Measurements from ENCODE around the gene ZNF580.

ZNF580 gene

GRCh38 chr19:55640577-55641425 lies at the start of gene ZNF580:
Gene ZNF580, plus strand, starts transcription at chr19:55641002. Its CDS starts 1,507 bp downstream, at chr19:55642509.
- DNase-seq: peak; percentile 57 to 68

- no peak for DNase-seq
Observed at GRCh38 chr19:55591555-55591954, 49.2 kb upstream of the ZNF580 start.

GRCh38 chr19:55592391-55593090 lies 48.3 kb upstream of the ZNF580 start:
- no peak for DNase-seq

GRCh38 chr19:55593096-55593772 lies 47.6 kb upstream of the ZNF580 start:
- no peak for DNase-seq

GRCh38 chr19:55594996-55595545 lies 45.7 kb upstream of the ZNF580 start:
- DNase-seq: no peak

- DNase-seq: no peak
Observed at GRCh38 chr19:55596304-55596703, 44.5 kb upstream of the ZNF580 start.

GRCh38 chr19:55597501-55597921 lies 43.3 kb upstream of the ZNF580 start:
- no peak for DNase-seq

- DNase-seq: no peak
Observed at GRCh38 chr19:55598034-55598433, 42.8 kb upstream of the ZNF580 start.

GRCh38 chr19:55598719-55599467 lies 41.9 kb upstream of the ZNF580 start:
- peak; percentile 92 to 95 for DNase-seq

- DNase-seq: peak; percentile 97 to 98
Observed at GRCh38 chr19:55599468-55599841, 41.3 kb upstream of the ZNF580 start, which contains the start of gene FIZ1. Gene FIZ1, minus strand, starts transcription at chr19:55599517. Its CDS starts 1,652 bp downstream, at chr19:55597865.

GRCh38 chr19:55599842-55600661 lies 40.8 kb upstream of the ZNF580 start, which contains the start of gene ZNF524:
Gene ZNF524, plus strand, starts transcription at chr19:55600288. Its CDS starts 1,825 bp downstream, at chr19:55602113.
- DNase-seq: peak; percentile 88 to 89

GRCh38 chr19:55600662-55601028 lies 40.2 kb upstream of the ZNF580 start:
- DNase-seq: no peak

- no peak for DNase-seq
Observed at GRCh38 chr19:55601084-55601483, 39.7 kb upstream of the ZNF580 start.

GRCh38 chr19:55602104-55603001 lies 38.4 kb upstream of the ZNF580 start:
- no peak for DNase-seq

- no peak for DNase-seq
Observed at GRCh38 chr19:55603115-55603514, 37.7 kb upstream of the ZNF580 start.

- no peak for DNase-seq
Observed at GRCh38 chr19:55603581-55604292, 37.1 kb upstream of the ZNF580 start.

- DNase-seq: peak; percentile 98
Observed at GRCh38 chr19:55605207-55605636, 35.6 kb upstream of the ZNF580 start.

GRCh38 chr19:55605637-55606470 lies 34.9 kb upstream of the ZNF580 start, which contains the start of gene ZNF865:
Gene ZNF865, plus strand, starts transcription at chr19:55605647. Its CDS starts 7,972 bp downstream, at chr19:55613619.
- peak; percentile 69 to 70 for DNase-seq

- DNase-seq: no peak
Observed at GRCh38 chr19:55606471-55606787, 34.4 kb upstream of the ZNF580 start.

Data from CD4-positive, alpha-beta T cell treated with Interleukin-1 beta for 1 hour (primary cell).